Activated CD8-positive, alpha-beta memory T cell treated with anti-CD3 and anti-CD28 coated beads, Interleukin-2, amount 50 U/mL, for 1 hour (primary cell): ENCODE results near the gene EZH1.
"Not testable (repeated sequence)": the region's sequence is repeated elsewhere in the genome, so short reads cannot be mapped to it uniquely, and the experiment has no call there.

Experiments used
- DNase-seq: peaks from one replicate; pipeline ENCODE4 v3.0.0-alpha.2; 2020; ENCODE audit errors: extremely low read depth

Gene EZH1

DNA sequence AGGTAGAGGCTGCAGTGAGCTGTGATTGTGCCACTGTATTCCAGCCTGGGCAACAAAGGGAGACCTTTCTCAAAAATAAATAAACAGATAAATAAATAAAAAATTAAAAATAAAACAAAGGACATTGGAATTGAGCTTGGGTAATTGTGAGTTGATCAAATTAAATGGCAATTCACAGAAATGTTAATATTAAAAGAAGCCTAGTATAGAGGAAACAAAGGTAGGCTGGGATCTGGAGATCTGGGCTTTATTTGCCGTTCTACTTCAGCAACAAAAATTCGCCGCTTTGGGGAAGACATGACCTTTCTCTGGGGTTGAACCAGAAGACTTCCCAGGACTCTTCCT is 28.1 kb upstream of the EZH1 start:
- no peak for DNase-seq

GRCh38 chr17:42769964-42770363 is 25.1 kb upstream of the EZH1 start:
- not testable (repeated sequence) for DNase-seq

GRCh38 chr17:42768006-42768405 is 23.2 kb upstream of the EZH1 start:
- not testable (repeated sequence) for DNase-seq

DNA sequence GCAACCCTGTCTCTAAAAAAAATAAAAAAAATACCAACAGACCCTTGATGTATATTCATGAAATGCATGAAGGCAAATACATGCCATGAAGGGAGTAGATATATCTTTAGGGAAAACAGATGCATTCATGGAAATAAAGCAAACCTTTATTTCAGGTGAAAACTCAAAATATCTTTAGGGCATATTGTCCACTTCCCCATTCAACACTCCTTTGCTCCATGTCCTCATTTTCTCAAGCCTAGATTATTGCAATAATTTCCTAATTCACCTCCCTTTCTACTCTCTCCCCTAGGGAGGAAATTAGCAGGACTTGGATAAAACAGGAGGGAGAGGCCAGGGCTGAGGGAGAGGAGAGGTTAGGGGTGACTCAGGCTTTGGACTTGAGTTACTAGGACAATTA is 22.7 kb upstream of the EZH1 start:
- DNase-seq = no peak

GRCh38 chr17:42766124-42766523 is 21.3 kb upstream of the EZH1 start:
- no peak for DNase-seq

DNA sequence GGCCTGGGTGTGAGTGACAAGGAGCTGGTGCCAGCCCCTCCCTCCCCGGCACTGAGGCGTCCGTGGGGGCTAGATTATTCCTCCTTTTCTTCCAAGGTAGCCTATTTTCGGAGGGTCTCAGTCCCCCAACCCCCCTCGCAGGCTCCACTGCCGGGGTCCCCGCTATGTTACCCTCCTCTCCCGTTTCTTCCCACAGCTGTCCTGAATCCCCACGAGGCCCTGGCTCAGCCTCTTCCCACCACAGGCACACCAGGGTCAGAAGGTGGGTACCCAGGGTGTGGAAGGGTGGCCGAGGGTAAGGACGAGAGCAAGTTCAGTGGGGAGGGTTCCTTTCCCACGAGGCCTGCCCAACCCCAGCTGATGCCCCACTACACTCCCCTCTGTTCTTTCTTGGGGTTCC is 16.8 kb upstream of the EZH1 start:
- no peak for DNase-seq

DNA sequence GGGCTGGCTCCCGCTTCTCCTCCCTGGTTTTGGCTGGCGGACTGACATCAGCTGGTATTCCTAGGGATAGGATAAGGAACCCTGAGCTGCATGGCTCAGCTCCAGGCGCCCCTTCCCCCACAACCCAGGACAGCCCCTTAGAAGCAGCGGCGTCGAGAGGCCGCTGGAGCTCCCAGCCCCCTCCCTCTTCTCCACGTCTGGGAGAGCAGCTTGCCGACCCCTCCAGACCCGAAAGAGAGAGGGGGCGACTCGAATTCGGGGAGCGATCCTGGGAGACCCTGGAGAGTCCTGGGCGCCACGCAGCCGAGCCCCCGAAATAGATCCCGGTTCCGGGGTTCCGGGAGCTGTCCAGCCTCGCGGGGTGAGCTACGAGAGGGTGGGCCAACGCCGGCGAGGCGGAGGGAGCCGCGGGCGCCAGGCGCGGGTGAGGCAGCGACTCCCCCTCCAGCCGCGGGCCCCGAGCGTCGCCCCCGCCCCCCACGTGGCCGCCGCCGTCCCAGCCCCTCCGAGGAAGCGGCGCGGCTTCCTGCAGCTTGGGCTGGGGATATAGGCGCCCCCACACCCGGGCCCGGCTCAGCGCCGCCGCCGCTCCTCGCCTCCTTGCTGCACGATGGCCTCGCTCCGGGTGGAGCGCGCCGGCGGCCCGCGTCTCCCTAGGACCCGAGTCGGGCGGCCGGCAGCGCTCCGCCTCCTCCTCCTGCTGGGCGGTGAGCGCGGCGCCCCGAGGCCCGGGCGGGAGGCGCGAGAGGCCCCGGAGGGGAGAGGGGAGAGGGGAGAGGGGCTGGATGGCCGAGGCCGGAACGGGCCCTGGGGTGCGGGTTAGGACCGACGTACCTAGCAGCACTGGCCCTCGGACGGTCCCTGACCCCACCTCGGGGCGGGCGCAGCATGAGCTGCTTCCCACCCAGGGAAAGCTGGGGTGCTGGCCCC is 16.1 kb upstream of the EZH1 start, which contains the start of gene RAMP2:
Gene RAMP2 (plus strand): TSS at position 576 of the 930 bp plus-strand sequence. CDS start 35 bp downstream, at position 611.
- no peak for DNase-seq

GRCh38 chr17:42759982-42760651 is 15.3 kb upstream of the EZH1 start:
- no peak for DNase-seq

GRCh38 chr17:42754782-42755181 is 9.9 kb upstream of the EZH1 start:
- DNase-seq = no peak

- DNase-seq = no peak
Observed at GRCh38 chr17:42751628-42752027, 6.8 kb upstream of the EZH1 start.

GRCh38 chr17:42750739-42751344 is 6.0 kb upstream of the EZH1 start:
- no peak for DNase-seq

- no peak for DNase-seq
Observed at GRCh38 chr17:42748908-42749798, 4.3 kb upstream of the EZH1 start.

GRCh38 chr17:42748202-42748907 is 3.5 kb upstream of the EZH1 start:
- DNase-seq = no peak

GRCh38 chr17:42744283-42744805 is 496 bp downstream of the EZH1 start:
- DNase-seq = peak; percentile 25

DNA sequence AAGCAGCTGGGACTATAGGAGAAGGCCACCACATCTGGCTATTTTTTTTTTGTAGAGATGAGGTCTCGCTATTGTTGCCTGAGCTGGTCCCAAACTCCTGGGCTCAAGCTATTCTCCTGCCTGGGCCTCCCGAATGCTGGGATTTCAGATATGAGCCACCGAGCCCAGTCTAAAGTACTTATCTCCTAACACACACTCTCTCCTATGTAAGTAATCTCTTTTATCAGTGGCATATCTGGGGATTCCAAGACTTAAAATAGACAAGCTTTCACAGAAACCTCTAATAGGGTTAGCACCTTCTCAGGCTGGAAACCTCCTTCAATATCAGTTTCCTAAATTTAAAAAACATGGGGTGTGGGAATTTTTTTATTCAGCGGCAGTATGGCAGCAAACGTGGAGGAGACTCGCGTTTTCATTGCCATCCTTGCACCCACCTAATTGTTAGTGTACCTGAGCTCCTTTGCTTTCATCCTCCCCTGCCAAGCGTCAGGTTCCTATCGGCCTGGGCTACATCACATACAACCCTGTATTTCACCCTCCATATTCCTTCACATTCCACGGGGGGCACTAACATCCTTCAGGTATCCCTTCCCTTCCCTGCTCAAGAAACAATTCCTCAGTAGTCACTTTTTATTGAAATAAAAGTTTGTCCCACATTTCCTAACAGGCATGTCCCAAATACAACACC is 1.1 kb downstream of the EZH1 start:
- no peak for DNase-seq

GRCh38 chr17:42742916-42743315 is 1.9 kb downstream of the EZH1 start:
- DNase-seq = not testable (repeated sequence)

DNA sequence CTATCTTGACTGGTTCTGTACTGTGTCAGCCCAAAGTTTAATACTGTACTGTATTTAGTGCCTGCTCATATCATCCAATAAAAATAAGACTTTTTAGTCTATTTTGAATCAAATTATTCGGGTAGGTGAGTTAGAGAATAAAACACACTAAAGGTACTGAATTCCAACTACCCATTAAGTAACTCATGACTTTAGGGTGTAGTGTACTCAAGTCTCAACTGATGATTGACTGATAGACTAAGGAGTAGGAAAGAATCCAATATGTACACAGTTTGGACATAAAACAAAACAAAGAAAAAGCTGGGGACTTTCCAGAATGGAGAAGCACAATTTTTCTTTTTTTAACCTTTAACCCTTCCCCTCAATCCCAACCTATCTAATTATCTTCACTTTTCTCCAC is 4.1 kb downstream of the EZH1 start:
- DNase-seq = no peak

DNA sequence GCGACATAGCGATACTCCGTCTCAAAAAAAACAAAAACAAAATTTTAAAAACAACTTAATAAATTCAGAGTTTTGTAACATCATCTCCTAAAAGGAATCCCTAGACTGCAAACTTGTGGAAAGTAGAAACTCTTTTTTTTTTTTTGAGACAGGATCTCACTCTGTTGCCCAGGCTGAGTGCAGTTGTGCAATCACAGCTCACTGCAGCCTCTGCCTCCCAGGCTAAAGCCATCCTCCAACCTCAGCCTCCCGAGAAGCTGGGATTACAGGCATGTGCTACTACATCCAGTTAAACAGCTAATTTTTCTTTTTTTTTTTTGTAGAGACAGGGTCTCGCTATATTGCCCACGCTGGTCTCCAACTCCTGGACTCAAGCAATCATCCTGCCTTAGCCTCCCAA is 19.7 kb downstream of the EZH1 start:
- DNase-seq = no peak

GRCh38 chr17:42723636-42724035 is 21.2 kb downstream of the EZH1 start:
- DNase-seq = no peak

- no peak for DNase-seq
Observed at GRCh38 chr17:42720996-42721583, 23.8 kb downstream of the EZH1 start.
